IgD-negative memory B cell (primary cell): Measurements from ENCODE around the gene TMEM151B. TPM values are rescaled to one million over a fixed set of nuclear protein-coding genes. Genes with fewer than 3 reads are reported as not detected.

ENCODE experiments used
- H3K27ac Mint-ChIP-seq, 3 donors: one replicate each; pipeline ENCODE4 v1.8.0; 2020 to 2022; ENCODE audit warnings: mild to moderate bottlenecking in 3 of 3, mixed read lengths in 3 of 3, moderate library complexity in 1 of 3
- H3K27me3 Mint-ChIP-seq: one replicate; pipeline ENCODE4 v1.8.0; 2021; ENCODE audit warnings: mixed read lengths
- H3K36me3 Mint-ChIP-seq: one replicate; pipeline ENCODE4 v1.8.0; 2020; ENCODE audit warnings: mild to moderate bottlenecking, mixed read lengths
- H3K4me1 Mint-ChIP-seq, 3 donors: one replicate each; pipeline ENCODE4 v1.8.0; 2020 to 2022; ENCODE audit warnings: mixed read lengths in 3 of 3, mild to moderate bottlenecking in 1 of 3
- H3K4me3 Mint-ChIP-seq, 4 donors: one replicate each; pipeline ENCODE4 v1.8.0; 2020 to 2022; ENCODE audit warnings: mild to moderate bottlenecking in 4 of 4, mixed read lengths in 4 of 4, moderate library complexity in 3 of 4
- H3K9me3 Mint-ChIP-seq, 3 donors: one replicate each; pipeline ENCODE4 v1.8.0; 2020 to 2021; ENCODE audit warnings: mixed read lengths in 3 of 3, mild to moderate bottlenecking in 1 of 3
- polyA plus RNA-seq: library from polyadenylated mRNA; unstranded; fragments of 300-500 nt; fragmentation: Illumina TruSeq; gene quantifications from one replicate; pipeline ENCODE4 v1.2.3, GENCODE V29; 2021

Gene TMEM151B
- polyA plus RNA-seq, 1 donor from 2014 or later, result not detected

- Mint-ChIP-seq H3K27ac (no peak overlapping the region), H3K4me3 (no peak overlapping the region), H3K9me3 (peaks cover 0 to 2% (median 0%) of the 10 kb centered on the region in 3 donors), H3K4me1 (no peaks in the 10 kb centered on the region), H3K27me3 (peaks cover 25% of the 10 kb centered on the region), H3K36me3 (peaks cover 5% of the 10 kb centered on the region)
Observed at GRCh38 chr6:44286747-44287146, 16.5 kb downstream of the TMEM151B start.

DNA sequence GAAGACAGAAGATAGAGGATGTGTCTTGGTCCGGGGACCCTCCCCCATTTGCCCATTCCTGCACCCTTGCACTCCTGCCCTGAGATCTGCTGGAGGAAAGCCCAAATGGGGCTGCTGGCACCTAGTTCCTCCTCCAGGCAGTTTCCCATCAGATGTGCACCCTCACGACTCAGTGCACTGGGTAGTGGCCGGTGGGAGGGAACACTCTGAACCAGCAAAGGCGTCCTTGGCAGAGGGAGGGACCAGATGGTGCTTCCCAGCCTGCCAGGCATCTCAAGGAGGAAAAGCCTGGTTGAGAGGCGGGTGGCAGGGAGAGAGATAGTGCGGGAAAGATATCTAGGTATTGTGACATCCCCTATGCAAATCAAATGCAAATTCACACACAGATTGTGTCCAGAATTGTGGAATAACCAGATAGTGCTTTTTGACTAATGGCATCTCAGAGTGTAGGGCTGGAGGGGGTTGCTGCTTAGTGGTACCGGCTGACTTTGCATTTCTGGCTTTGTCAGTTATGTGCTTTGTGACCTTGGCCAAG, 19.5 kb downstream of the TMEM151B start:
- H3K4me3 Mint-ChIP-seq, result no peak overlapping the region
- H3K27me3 Mint-ChIP-seq, result peaks cover 44% of the 10 kb centered on the region
- H3K36me3 Mint-ChIP-seq, result peaks cover 3% of the 10 kb centered on the region
- H3K4me1 Mint-ChIP-seq, result no peaks in the 10 kb centered on the region
- peaks cover 0 to 2% (median 0%) of the 10 kb centered on the region in 3 donors for H3K9me3 Mint-ChIP-seq
- H3K27ac Mint-ChIP-seq, result no peak overlapping the region

DNA sequence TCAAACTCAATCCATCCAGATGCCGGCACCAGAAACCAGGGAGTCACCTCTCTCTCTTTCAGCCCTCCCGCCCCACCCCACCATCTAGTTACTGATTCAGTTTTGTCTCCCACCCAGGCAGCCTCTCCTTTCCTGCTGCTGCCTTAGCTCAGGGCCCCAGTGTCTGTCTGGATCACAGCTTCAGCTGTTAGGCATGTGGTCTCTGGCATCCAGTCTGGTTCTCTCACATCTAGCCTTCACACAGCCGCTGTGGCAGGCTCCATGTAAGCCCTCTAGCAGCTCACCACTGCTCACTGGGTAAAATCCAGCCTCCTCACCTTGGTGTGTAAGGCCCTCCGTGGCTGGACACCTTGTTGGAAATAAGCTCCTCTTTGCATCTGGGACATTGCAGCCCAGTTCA, 21.6 kb downstream of the TMEM151B start:
- no peaks in the 10 kb centered on the region for H3K9me3 Mint-ChIP-seq
- H3K4me3 Mint-ChIP-seq, result no peak overlapping the region
- no peak overlapping the region for H3K27ac Mint-ChIP-seq
- peaks cover 3% of the 10 kb centered on the region for H3K36me3 Mint-ChIP-seq
- peaks cover 58% of the 10 kb centered on the region for H3K27me3 Mint-ChIP-seq
- no peaks in the 10 kb centered on the region for H3K4me1 Mint-ChIP-seq

GRCh38 chr6:44292661-44293365, 22.6 kb downstream of the TMEM151B start:
- H3K27me3 Mint-ChIP-seq, result peaks cover 58% of the 10 kb centered on the region

DNA sequence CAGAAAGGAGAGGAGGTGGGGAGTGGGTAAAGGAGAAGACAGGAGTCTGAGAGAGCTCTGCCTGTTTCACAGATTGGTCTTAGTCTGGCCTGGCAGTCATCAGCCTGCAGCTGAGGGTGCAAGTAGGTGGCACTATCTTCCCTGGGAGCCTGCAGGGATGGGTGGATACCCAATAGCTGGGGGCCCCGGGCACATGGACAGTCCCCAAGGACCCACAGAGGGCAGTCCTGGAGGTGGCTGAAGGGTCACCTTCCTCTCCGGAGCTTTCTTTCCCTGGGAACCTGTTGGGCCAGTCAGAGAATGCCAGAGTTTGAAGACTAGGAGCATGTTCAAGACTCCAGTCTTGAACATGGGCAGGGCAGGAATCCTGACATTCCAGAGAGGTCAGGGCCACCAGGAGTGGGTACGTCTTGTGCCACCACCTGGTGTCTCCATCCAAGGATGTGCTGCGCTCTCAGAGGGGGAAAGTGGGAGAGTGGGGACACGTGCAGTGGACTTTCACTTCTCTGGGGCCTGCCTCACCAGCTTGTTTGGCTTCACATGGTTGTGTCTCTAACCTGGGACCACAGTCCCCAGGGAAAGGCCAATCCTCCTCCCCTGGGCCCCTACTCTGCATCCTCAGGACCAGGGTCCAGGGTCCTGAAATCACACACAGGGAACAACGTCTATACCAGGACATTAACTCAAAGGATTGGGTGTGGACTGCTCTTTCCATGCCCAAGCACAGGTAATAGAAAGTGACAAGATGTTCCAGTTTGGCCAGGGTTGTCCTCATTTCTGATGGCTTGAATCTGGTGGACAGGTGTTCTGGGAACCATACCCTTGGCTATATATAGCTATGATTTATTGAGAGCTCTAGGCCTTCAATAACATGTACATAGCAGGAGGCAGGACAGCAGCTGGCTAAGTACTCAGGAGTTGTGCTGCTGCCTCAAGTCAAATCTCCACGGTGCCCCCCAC, 24.9 kb downstream of the TMEM151B start:
- Mint-ChIP-seq H3K4me1 (peaks cover 0 to 2% (median 0%) of the 10 kb centered on the region in 3 donors), H3K27me3 (peaks cover 50% of the 10 kb centered on the region), H3K9me3 (no peaks in the 10 kb centered on the region), H3K36me3 (no peaks in the 10 kb centered on the region), H3K27ac (no peak overlapping the region), H3K4me3 (no peak overlapping the region)

More at GRCh38 chr6:44292661-44293365, 22.6 kb downstream of the TMEM151B start:
- Mint-ChIP-seq H3K9me3 (no peaks in the 10 kb centered on the region), H3K4me1 (peaks cover 0 to 2% (median 0%) of the 10 kb centered on the region in 3 donors), H3K36me3 (peaks cover under 1% of the 10 kb centered on the region), H3K27ac (no peak overlapping the region), H3K4me3 (no peak overlapping the region)

DNA sequence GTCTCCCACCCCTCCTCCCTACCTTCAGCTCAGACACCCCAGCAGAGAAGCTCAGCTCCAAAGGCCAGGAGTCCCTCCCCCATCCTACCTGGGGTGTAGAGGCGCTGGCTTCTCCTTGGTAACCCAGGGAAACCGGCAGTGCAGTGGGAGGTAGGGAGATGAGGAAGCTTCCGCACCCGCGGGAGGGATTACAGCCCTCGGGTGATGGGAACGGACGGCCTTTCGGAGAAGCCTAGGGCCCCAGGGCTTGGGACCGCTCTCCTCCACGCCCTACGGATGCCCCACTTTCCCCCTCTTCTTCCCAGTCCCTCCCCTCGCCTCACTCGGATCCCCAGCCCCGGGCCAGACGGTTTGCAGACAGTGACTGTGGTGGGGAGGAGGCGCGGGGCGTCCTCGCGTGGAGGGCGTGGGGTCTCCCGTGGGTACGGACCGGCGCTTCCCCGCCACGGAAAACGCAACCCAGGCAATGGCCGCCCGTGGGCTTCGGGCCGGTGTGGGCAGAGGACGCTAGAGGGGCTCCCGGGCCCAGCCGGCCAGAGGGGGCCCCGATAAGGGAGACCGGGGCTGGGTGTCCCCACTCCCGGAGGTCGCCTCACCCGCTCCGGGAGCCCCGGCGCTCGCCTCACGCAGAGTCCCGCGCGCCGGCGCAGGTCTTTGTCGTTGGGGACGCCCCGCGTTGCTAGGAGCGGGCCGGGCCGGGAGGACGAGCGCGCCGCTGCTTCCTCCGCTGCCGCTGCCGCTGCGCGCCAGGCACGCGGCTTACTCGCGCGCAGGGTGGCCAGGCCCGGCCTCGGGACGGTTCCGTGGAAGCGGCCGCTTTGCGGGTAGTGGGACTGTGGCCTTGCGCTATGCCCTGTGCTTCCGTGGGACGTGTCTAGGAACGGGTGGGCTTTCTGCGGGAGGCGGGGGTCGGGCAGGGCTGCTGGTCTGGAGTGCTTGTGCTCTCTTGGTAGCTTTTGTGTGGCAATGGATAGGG, 27.1 kb downstream of the TMEM151B start:
- Mint-ChIP-seq H3K9me3 (no peaks in the 10 kb centered on the region), H3K27me3 (peaks cover 41% of the 10 kb centered on the region), H3K27ac (peak overlapping the region in 1 of 3 donors; percentile 46), H3K36me3 (peaks cover 3% of the 10 kb centered on the region), H3K4me1 (peaks cover 0 to 2% (median 0%) of the 10 kb centered on the region in 3 donors), H3K4me3 (peak overlapping the region in 2 of 4 donors; percentile 41 to 74)

DNA sequence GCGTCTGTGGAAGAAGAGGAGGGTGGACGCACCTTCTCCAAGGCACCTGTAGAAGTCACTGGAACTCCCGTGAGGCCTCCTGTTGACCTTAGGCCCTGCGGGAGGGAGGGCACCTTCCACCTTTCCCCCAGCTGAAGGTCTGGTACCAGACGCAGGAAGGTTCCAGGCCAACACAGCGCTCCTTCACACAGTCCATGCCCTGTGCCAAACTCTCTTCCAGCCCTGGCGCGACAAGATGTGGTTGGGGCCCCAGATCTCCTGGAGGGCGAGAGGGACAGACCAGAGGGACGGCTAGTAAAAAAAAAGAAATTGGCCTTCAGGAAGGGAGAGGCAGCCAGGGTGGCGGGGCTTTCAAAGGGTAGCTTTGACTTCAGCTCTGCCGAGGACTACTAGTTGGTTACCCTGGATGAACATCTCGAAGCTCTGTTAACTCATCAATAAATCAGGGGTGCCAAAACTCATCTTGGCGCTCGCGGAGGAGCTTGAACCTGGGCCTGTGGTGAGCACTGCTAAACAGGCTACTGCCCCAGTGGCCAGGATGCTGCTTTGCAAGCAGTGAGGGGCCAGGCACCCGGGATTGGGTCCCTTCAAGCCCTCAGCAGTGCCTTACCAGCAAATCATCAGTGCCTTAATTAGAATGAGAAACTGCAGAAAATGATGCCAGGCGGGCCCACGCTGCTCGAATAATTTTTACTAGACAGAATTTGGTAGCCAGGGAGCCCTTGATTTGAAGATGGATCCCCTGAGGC, 28.0 kb downstream of the TMEM151B start:
- peaks cover 35% of the 10 kb centered on the region for H3K27me3 Mint-ChIP-seq
- peak overlapping the region in 1 of 4 donors; percentile 74 for H3K4me3 Mint-ChIP-seq
- H3K36me3 Mint-ChIP-seq, result peaks cover 4% of the 10 kb centered on the region
- no peaks in the 10 kb centered on the region for H3K9me3 Mint-ChIP-seq
- H3K4me1 Mint-ChIP-seq, result peaks cover 0 to 2% (median 0%) of the 10 kb centered on the region in 3 donors
- H3K27ac Mint-ChIP-seq, result peak overlapping the region in 1 of 3 donors; percentile 46

DNA sequence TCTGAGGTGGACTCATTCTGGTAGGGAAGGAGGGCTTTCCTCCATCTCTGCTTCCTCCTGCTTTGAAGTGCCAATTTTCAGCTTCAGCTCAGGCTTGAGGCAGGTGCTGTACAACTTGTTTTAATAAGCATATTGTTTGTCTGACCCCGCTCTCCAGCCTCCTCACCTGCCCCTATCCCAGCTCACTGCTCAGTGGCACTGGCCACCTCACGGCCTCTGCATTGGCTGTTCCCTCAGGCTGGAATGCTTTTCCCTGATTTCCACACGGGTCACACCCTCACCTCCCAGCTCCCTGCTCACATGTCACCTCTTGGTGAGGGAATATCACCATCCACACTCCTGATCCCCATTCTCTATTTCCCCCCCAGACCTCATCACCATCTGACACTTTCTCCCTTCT, 28.6 kb downstream of the TMEM151B start:
- Mint-ChIP-seq H3K36me3 (peaks cover 7% of the 10 kb centered on the region), H3K27ac (no peak overlapping the region), H3K4me1 (peaks cover 0 to 2% (median 0%) of the 10 kb centered on the region in 3 donors), H3K27me3 (peaks cover 30% of the 10 kb centered on the region), H3K4me3 (peak overlapping the region in 2 of 4 donors; percentile 30 to 76), H3K9me3 (no peaks in the 10 kb centered on the region)

DNA sequence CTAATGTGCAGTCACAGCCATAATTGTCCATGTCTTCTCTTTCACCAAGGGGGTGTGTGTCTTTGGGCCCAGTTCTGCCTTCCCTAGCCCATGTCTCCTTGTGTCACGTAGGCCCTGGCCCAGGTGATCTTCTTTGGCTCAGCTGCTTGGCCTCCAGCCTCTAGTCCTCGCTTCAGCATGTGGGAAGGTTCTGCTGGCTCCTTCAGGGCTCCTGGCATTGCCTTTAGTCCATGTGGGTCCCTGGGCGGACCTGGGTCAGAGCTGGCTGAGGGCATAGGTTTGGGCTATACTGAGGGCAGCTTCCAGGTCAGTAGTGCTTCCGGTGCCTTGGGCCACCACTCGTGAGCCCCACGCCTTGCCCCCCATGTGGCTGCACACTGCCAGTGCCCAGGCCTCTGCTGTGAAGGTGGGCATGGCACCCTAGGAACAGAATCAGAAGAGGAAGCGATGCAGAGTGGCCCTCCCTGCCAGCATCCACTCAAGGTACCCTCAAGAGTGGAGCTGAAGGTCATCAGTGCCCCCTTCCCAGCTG, 30.1 kb downstream of the TMEM151B start:
- Mint-ChIP-seq H3K4me3 (no peak overlapping the region), H3K27ac (no peak overlapping the region), H3K36me3 (peaks cover 9% of the 10 kb centered on the region)

GRCh38 chr6:44301106-44301505, 30.9 kb downstream of the TMEM151B start:
- Mint-ChIP-seq H3K36me3 (peaks cover 9% of the 10 kb centered on the region), H3K9me3 (no peaks in the 10 kb centered on the region), H3K27me3 (peaks cover 16% of the 10 kb centered on the region), H3K27ac (no peak overlapping the region), H3K4me3 (no peak overlapping the region), H3K4me1 (peaks cover 0 to 2% (median 0%) of the 10 kb centered on the region in 3 donors)

More for the DNA sequence above, 30.1 kb downstream of the TMEM151B start:
- H3K27me3 Mint-ChIP-seq, result peaks cover 17% of the 10 kb centered on the region
- no peaks in the 10 kb centered on the region for H3K9me3 Mint-ChIP-seq
- peaks cover 0 to 2% (median 0%) of the 10 kb centered on the region in 3 donors for H3K4me1 Mint-ChIP-seq

DNA sequence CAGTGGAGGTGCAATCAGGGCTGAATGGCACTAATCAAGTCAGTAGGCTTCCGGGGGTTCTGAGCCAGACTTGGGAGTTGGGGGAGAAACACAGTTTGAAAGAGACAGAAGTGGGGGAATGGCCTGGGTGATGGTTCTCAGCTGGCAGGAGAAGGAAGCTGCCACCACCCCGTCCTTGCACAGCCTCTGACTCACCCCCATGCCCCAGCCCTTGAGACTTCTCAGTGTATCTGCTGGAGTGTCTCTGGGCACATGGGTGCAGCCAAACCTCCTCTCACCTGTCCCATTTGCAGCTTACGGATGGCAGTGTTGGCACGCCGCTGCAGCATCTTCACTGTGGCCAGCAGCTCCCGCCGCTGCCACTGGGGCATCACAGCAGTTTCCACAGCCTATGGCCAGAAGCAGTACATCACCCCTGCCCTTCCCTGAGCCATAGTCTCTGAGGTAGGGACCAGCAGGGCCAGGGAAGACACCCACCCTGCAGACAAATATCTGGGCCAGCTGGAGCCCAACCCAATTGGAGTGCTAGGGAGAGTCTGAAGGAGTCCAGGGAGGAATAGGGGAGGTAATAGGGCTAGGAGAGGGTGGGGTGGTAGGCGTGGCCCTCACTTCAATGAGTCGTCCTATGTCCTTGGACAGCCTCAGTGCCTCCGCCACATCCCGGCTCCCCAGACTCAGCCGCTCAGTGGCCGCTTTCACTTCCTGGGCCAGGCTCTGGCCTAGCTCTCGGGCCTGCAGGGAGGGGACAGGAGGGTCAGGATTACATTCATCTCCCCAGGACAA, 31.7 kb downstream of the TMEM151B start:
- Mint-ChIP-seq H3K9me3 (no peaks in the 10 kb centered on the region), H3K27ac (no peak overlapping the region), H3K4me3 (no peak overlapping the region)

GRCh38 chr6:44302856-44303255, 32.6 kb downstream of the TMEM151B start:
- Mint-ChIP-seq H3K4me3 (no peak overlapping the region), H3K27ac (no peak overlapping the region), H3K4me1 (peaks cover 0 to under 1% (median 0%) of the 10 kb centered on the region in 3 donors), H3K27me3 (peaks cover 3% of the 10 kb centered on the region), H3K36me3 (peaks cover 9% of the 10 kb centered on the region), H3K9me3 (no peaks in the 10 kb centered on the region)

More for the DNA sequence above, 31.7 kb downstream of the TMEM151B start:
- H3K4me1 Mint-ChIP-seq, result peaks cover 0 to 2% (median 0%) of the 10 kb centered on the region in 3 donors
- peaks cover 9% of the 10 kb centered on the region for H3K36me3 Mint-ChIP-seq
- peaks cover 8% of the 10 kb centered on the region for H3K27me3 Mint-ChIP-seq

DNA sequence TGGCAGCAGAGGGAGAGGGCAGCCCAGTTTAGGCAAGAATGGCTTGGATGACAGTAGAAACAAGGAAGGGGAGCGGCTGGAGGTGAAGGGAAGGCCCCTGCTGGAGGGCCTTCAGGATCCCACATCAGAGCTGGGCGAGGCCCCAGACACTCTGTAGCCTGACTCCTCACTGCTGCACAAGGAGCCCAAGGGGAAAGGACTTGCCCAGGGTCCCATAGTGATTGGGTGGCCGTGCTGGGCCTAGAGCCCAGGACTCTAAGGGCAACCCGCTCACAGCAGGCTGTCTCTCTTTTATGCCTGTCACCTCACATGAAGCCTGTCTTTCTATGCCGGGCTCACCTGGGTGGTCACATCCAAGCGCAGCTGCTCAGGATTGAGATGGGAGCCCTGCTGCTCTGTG, 33.6 kb downstream of the TMEM151B start:
- H3K4me3 Mint-ChIP-seq, result no peak overlapping the region
- H3K4me1 Mint-ChIP-seq, result no peaks in the 10 kb centered on the region
- no peak overlapping the region for H3K27ac Mint-ChIP-seq
- H3K27me3 Mint-ChIP-seq, result no peaks in the 10 kb centered on the region
- H3K9me3 Mint-ChIP-seq, result no peaks in the 10 kb centered on the region
- peaks cover 9% of the 10 kb centered on the region for H3K36me3 Mint-ChIP-seq
